ENCODE results near the gene DUSP28. TPM values are rescaled to one million over a fixed set of nuclear protein-coding genes. Genes with fewer than 3 reads are reported as not detected.

DUSP28 gene
- total RNA-seq, 4 donors from 2014 or later: 3.4 to 10.8 (median 6.2) TPM

DNA sequence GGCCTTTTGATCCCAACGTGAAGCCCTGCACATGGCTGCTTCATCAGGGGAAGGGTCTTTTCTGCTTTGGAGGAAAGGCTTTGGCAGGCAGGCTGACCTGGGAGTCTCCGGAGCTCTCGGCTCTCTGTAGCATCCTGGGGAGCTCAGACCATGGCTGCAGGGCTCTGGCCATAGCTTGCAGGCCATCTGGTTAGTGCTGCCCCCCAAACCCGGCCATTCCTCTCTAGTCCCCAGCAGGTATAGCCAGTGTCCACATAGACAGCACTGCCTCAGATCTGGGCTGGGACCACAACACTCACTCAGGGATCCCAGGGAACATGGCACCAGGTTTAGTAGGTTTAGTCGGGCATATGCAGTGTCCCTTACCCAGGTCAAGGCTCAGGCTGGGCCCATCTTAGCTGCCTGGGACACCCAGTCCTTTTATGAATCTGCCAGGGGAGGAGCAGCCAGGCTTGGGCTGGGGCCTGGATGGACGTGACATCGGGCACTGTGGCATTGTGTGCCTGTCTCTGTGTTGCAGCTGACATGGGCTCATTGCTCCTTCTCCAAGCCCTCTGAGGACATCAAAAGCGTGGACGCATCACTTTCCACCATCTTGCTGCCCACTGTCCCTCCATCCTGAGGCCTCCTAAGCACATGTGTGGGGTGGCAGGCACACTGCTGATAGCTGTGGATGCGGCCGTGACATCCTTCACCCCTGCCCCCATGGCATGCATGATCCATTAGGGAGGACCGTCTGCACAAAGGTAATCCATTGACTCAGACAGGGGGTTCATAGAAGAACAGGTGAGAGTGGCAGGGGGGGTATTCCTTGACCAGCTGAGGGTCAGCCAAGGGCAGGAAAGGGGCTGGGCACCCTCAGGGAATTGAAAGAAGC, 45.9 kb downstream of the DUSP28 start:
- H3K4me1 ChIP-seq: peaks cover 15 to 54% (median 28%) of the 10 kb centered on the region in 4 donors
- TF ChIP-seq POLR2AphosphoS5 (IDR thresholded peaks at IDR 0.05): no peak
- TF ChIP-seq, protein P1, sequence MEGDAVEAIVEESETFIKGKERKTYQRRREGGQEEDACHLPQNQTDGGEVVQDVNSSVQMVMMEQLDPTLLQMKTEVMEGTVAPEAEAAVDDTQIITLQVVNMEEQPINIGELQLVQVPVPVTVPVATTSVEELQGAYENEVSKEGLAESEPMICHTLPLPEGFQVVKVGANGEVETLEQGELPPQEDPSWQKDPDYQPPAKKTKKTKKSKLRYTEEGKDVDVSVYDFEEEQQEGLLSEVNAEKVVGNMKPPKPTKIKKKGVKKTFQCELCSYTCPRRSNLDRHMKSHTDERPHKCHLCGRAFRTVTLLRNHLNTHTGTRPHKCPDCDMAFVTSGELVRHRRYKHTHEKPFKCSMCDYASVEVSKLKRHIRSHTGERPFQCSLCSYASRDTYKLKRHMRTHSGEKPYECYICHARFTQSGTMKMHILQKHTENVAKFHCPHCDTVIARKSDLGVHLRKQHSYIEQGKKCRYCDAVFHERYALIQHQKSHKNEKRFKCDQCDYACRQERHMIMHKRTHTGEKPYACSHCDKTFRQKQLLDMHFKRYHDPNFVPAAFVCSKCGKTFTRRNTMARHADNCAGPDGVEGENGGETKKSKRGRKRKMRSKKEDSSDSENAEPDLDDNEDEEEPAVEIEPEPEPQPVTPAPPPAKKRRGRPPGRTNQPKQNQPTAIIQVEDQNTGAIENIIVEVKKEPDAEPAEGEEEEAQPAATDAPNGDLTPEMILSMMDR (IDR thresholded peaks at IDR 0.05): no peak
- no peak for TF ChIP-seq EP300 (IDR thresholded peaks at IDR 0.05; ENCODE audit: low read depth)
- no peak for TF ChIP-seq POLR2A (IDR thresholded peaks at IDR 0.05)
- H3K4me3 ChIP-seq: peak overlapping the region; percentile 13 to 53 (median 41)
- no peaks in the 10 kb centered on the region for H3K9me3 ChIP-seq
- no peak for DNase-seq
- intact Hi-C loops (cut with DNase I; ENCODE audit: low total_unique reads): no loop called here
- H3K27me3 ChIP-seq: no peaks in the 10 kb centered on the region
- no peaks in the 10 kb centered on the region for H3K36me3 ChIP-seq
- WGBS, 2 donors (ENCODE audit: low coverage in 1 of 2): 59% methylated on average over 12 of the region's 12 CpGs; no CpG with 5 or more reads in 1 of the 2 donors
- in situ Hi-C loops (cut with MboI; ENCODE audit: low pct_ligation_motif_present in 1 of 4, low pct_unique_long_range_greater_than_20kb in 1 of 4, low sequenced_read_pairs in 3 of 4): no loop called here
- peak overlapping the region; percentile 89 to 92 (median 90) for H3K27ac ChIP-seq

- H3K4me3 ChIP-seq: no peak overlapping the region
- no peak overlapping the region for H3K27ac ChIP-seq
- DNase-seq: no peak
- peaks cover 0 to 35% (median 9%) of the 10 kb centered on the region in 4 donors for H3K4me1 ChIP-seq
- intact Hi-C loops (cut with DNase I; ENCODE audit: low total_unique reads): no loop called here
- no peaks in the 10 kb centered on the region for H3K9me3 ChIP-seq
- 85% methylated on average over 10 of the region's 10 CpGs; no CpG with 5 or more reads in 1 of the 2 donors for WGBS, 2 donors (ENCODE audit: low coverage in 1 of 2)
- TF ChIP-seq, protein P1 (IDR thresholded peaks at IDR 0.05): no peak
- no peak for TF ChIP-seq EP300 (IDR thresholded peaks at IDR 0.05; ENCODE audit: low read depth)
- no peak for TF ChIP-seq POLR2A (IDR thresholded peaks at IDR 0.05)
- TF ChIP-seq POLR2AphosphoS5 (IDR thresholded peaks at IDR 0.05): no peak
- no peaks in the 10 kb centered on the region for H3K27me3 ChIP-seq
- no peaks in the 10 kb centered on the region for H3K36me3 ChIP-seq
- in situ Hi-C loops (cut with MboI; ENCODE audit: low pct_ligation_motif_present in 1 of 4, low pct_unique_long_range_greater_than_20kb in 1 of 4, low sequenced_read_pairs in 3 of 4): no loop called here
Measured at GRCh38 chr2:240611601-240612210, 51.5 kb downstream of the DUSP28 start.

Other genes with a start within 250 kb of the DUSP28 start
- gene GPC1, start 124.7 kb upstream of the DUSP28 start, total RNA-seq: 10 to 100 TPM; 10.4 to 31.8 (median 18.0) TPM
- gene ANKMY1, start 2.4 kb upstream of the DUSP28 start, total RNA-seq: 10 to 100 TPM; 15.1 to 64.0 (median 27.5) TPM
- gene RNPEPL1, start 8.1 kb downstream of the DUSP28 start, total RNA-seq: 100 to 1,000 TPM; 118 to 208 (median 151) TPM
- 100 to 1,000 TPM in 1 of 4 donors, 10 to 100 TPM in 3; 41.9 to 118 (median 48.7) TPM for gene CAPN10, start 26.4 kb downstream of the DUSP28 start, total RNA-seq
- 100 to 1,000 TPM in 3 of 4 donors, 10 to 100 TPM in 1; 91.1 to 244 (median 136) TPM for gene GPR35, start 65.1 kb downstream of the DUSP28 start, total RNA-seq
- 1 to 10 TPM in 1 of 4 donors, under 1 TPM in 1, not detected in 2; 0.55 to 1.5 TPM for gene AQP12B, start 122.5 kb downstream of the DUSP28 start, total RNA-seq
- not detected for gene AQP12A, start 131.5 kb downstream of the DUSP28 start, total RNA-seq

Measured in transverse colon (tissue), 4 donors.